Body of pancreas (tissue), 4 donors: ENCODE results near the gene TBC1D17.
"Not testable (repeated sequence)": the region's sequence is repeated elsewhere in the genome, so short reads cannot be mapped to it uniquely, and the experiment has no call there.

Source experiments
- CTCF ChIP-seq, 7 experiments: fragments of 450-650 bp in 4 of 7; fragments of 200-600 bp in 3 of 7; sonication (generic) in 3 of 7; IDR thresholded peaks; one replicate each; pipeline ENCODE4 v1.5.1; 2016 to 2019; ENCODE audit warnings: antibody characterized with exemption in 7 of 7
- POLR2A ChIP-seq, 3 donors: fragments of 450-650 bp; IDR thresholded peaks; one replicate each; pipeline ENCODE4 v1.6.1; 2016; ENCODE audit warnings: antibody characterized with exemption in 3 of 3, mild to moderate bottlenecking in 2 of 3

GRCh38 chr19:49924881-49925210 lies 47.3 kb downstream of the TBC1D17 start:
- not testable (repeated sequence) for TF ChIP-seq CTCF, POLR2A (IDR thresholded peaks at IDR 0.05)
